ENCODE data around the gene SAMD9. TPM values are rescaled to one million over a fixed set of nuclear protein-coding genes. Genes with fewer than 3 reads are reported as not detected.

The SAMD9 gene
- polyA plus RNA-seq, 2 of the 4 experiments (the other 2 are of a cell fraction): 4.7 to 5.6 TPM

GRCh38 chr7:93108003-93108402 lies 9.8 kb downstream of the SAMD9 start:
- FAIRE-seq: no peak
- no peak overlapping the region for H3K27ac ChIP-seq

GRCh38 chr7:93097388-93097787 lies 20.4 kb downstream of the SAMD9 start:
- ChIA-PET CTCF (no interaction called here), POLR2A (no interaction called here)
- Histone ChIP-seq H3K9me3 (peaks cover 29% of the 10 kb centered on the region; the same call in 2 of the 3 replicates), H3K4me2 (no peak overlapping the region), H3K27ac (no peak overlapping the region), H3K4me1 (no peaks in the 10 kb centered on the region), H3K4me3 (no peak overlapping the region)
- no peak for FAIRE-seq
- no peak for TF ChIP-seq CTCF (IDR thresholded peaks at IDR 0.05)
- TF ChIP-seq HOXB13 (CRISPR knock-in tag; IDR thresholded peaks at IDR 0.05; ENCODE audit: low read depth): no peak
- no peak for TF ChIP-seq EHF (CRISPR knock-in tag; IDR thresholded peaks at IDR 0.05)
- TF ChIP-seq CHD4 (IDR thresholded peaks at IDR 0.05; ENCODE audit: borderline replicate concordance): no peak
- no peak for TF ChIP-seq HMGXB4 (CRISPR knock-in tag; IDR thresholded peaks at IDR 0.05; ENCODE audit: borderline replicate concordance)
- TF ChIP-seq NR3C1 (IDR thresholded peaks at IDR 0.05): no peak
- no peak for TF ChIP-seq ATOH8 (CRISPR knock-in tag; IDR thresholded peaks at IDR 0.05; ENCODE audit: low read depth)
- no peak for TF ChIP-seq RFX5 (IDR thresholded peaks at IDR 0.05)
- no peak for TF ChIP-seq POLR2AphosphoS2 (conservative IDR thresholded peaks at IDR 0.05; ENCODE audit: low read length)
- TF ChIP-seq SMC3 (IDR thresholded peaks at IDR 0.05): no peak
- TF ChIP-seq REST (IDR thresholded peaks at IDR 0.05): no peak
- TF ChIP-seq SREBF2 (IDR thresholded peaks at IDR 0.05): no peak
- TF ChIP-seq RNF2 (IDR thresholded peaks at IDR 0.05; ENCODE audit: borderline replicate concordance, low read depth): no peak
- TF ChIP-seq EP300 (IDR thresholded peaks at IDR 0.05): no peak
- DNase-seq (ENCODE audit: low read depth in 1 of 2, low spot score in 1 of 2): no peak
- no peak for ATAC-seq
- WGBS (ENCODE audit: missing lambda C conversion rate): 0% methylated on average over 2 of the region's 2 CpGs

More at GRCh38 chr7:93108003-93108402, 9.8 kb downstream of the SAMD9 start:
- no peak for ATAC-seq
- CTCF ChIA-PET: no interaction called here
- 82% methylated on average over 13 of the region's 13 CpGs for WGBS (ENCODE audit: missing lambda C conversion rate)
- no peak overlapping the region for H3K4me3 ChIP-seq
- POLR2A ChIA-PET: no interaction called here
- no peak for TF ChIP-seq CHD2 (IDR thresholded peaks at IDR 0.05; ENCODE audit: low read length, partially characterized antibody)
- no peak for TF ChIP-seq PHF8 (IDR thresholded peaks at IDR 0.05; ENCODE audit: borderline replicate concordance, low read depth)
- no peak for TF ChIP-seq FOSL2 (IDR thresholded peaks at IDR 0.05)
- no peak for TF ChIP-seq FOSL2 (CRISPR knock-in tag; IDR thresholded peaks at IDR 0.05)
- TF ChIP-seq ZNF302 (CRISPR knock-in tag; IDR thresholded peaks at IDR 0.05): no peak
- no peak for TF ChIP-seq CEBPB (IDR thresholded peaks at IDR 0.05)
- no peak for TF ChIP-seq ATOH8 (CRISPR knock-in tag; IDR thresholded peaks at IDR 0.05; ENCODE audit: low read depth)
- TF ChIP-seq GATA3 (IDR thresholded peaks at IDR 0.05; ENCODE audit: borderline replicate concordance): no peak
- TF ChIP-seq TP53 (CRISPR knock-in tag; IDR thresholded peaks at IDR 0.05): no peak
- no peak for TF ChIP-seq RFX5 (IDR thresholded peaks at IDR 0.05)
- TF ChIP-seq MAZ (IDR thresholded peaks at IDR 0.05; ENCODE audit: borderline replicate concordance, low read depth, low read length): no peak
- no peak for TF ChIP-seq HOXB5 (CRISPR knock-in tag; IDR thresholded peaks at IDR 0.05)
- no peak for TF ChIP-seq POLR2A (IDR thresholded peaks at IDR 0.05; ENCODE audit: low read length)
- no peaks in the 10 kb centered on the region for H3K4me1 ChIP-seq
- H3K9me3 ChIP-seq: peaks cover 32% of the 10 kb centered on the region
- H3K4me2 ChIP-seq: no peak overlapping the region
- DNase-seq (ENCODE audit: low read depth in 1 of 2, low spot score in 1 of 2): no peak

Measured in A549 (cell line).